Activated CD8-positive, alpha-beta T cell treated with anti-CD3 and anti-CD28 coated beads, Interleukin-2, amount 10 ng/mL, durations not matched to agents 7 days and 5 days (primary cell): ENCODE data around the gene PIK3CA. TPM values are rescaled to one million over a fixed set of nuclear protein-coding genes. Genes with fewer than 3 reads are reported as not detected.
"Not testable (repeated sequence)": the region's sequence is repeated elsewhere in the genome, so short reads cannot be mapped to it uniquely, and the experiment has no call there.

Source experiments
- ATAC-seq: fragments of 150-1000 bp; cut with Tn5 transposase; one replicate; pipeline ENCODE4 v1.10.0; 2021; ENCODE audit warnings: moderate library complexity
- CTCF ChIA-PET: fragments of 350-600 bp; sonication (Branson Sonifier 250); formaldehyde crosslinking; loops from one replicate; lab custom pipeline; 2021; ENCODE audit warnings: antibody characterized with exemption; lab: Charles Lee
- POLR2A ChIA-PET: fragments of 350-600 bp; sonication (Branson Sonifier 250); formaldehyde crosslinking; loops from one replicate; lab custom pipeline; 2021; ENCODE audit warnings: antibody characterized with exemption; lab: Charles Lee
- DNase-seq: peaks from one replicate; pipeline ENCODE4 v3.0.0-alpha.2; 2020
- H3K27ac Mint-ChIP-seq: one replicate; pipeline ENCODE4 v1.8.0; 2021; ENCODE audit warnings: mild to moderate bottlenecking, mixed read lengths
- H3K27me3 Mint-ChIP-seq: one replicate; pipeline ENCODE4 v1.8.0; 2021; ENCODE audit warnings: low read depth, mixed read lengths
- H3K36me3 Mint-ChIP-seq: one replicate; pipeline ENCODE4 v1.8.0; 2021; ENCODE audit warnings: low read depth, mixed read lengths
- H3K4me1 Mint-ChIP-seq: one replicate; pipeline ENCODE4 v1.8.0; 2021; ENCODE audit warnings: low read depth, mixed read lengths
- H3K4me3 Mint-ChIP-seq: one replicate; pipeline ENCODE4 v1.8.0; 2021; ENCODE audit warnings: mild to moderate bottlenecking, mixed read lengths
- H3K9me3 Mint-ChIP-seq: one replicate; pipeline ENCODE4 v1.8.0; 2022; ENCODE audit warnings: mixed read lengths; ENCODE audit not compliant: insufficient read depth
- total RNA-seq, 2 experiments: library from RNA; stranded (reverse); gene quantifications; one replicate each; pipeline ENCODE4 v1.2.3, GENCODE V29; 2021

PIK3CA gene
- total RNA-seq, 2 experiments from 2014 or later, result 22.3 to 23.9 TPM

DNA sequence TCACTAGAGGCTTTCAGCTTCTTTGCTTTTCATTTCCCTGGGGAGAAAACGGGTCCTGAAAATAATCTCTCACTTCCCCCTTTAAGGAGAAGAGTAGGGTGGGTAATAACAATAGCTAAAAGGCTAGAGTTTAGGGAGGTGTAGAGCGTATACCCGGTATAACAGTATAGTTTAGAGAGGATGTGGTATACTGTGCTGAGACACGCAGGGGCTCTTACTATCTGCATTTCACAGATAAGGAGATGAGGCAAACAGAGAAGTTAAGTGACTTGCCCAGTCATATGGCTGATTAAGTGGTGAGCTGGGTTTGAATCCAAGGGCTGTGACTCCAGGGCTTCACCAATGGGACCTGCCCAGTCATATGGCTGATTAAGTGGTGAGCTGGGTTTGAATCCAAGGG lies 117.7 kb downstream of the PIK3CA start:
- Mint-ChIP-seq H3K4me1 (peaks cover 16% of the 10 kb centered on the region), H3K27me3 (peaks cover 11% of the 10 kb centered on the region), H3K4me3 (no peak overlapping the region), H3K36me3 (no peaks in the 10 kb centered on the region), H3K9me3 (no peaks in the 10 kb centered on the region), H3K27ac (no peak overlapping the region)
- no peak for DNase-seq
- ChIA-PET CTCF (interaction anchor here (1.0 to 1.8 kb wide), 5 partner anchors 43 to 120 kb away, joined by 3 to 7 read pairs (median 4); partner anchors contain the start of gene PIK3CA), POLR2A (interaction anchor here (0.8 to 1.3 kb wide), 2 partner anchors 11 to 117 kb away, joined by 3 to 4 read pairs; no protein-coding TSS in a partner anchor)
- no peak for ATAC-seq

DNA sequence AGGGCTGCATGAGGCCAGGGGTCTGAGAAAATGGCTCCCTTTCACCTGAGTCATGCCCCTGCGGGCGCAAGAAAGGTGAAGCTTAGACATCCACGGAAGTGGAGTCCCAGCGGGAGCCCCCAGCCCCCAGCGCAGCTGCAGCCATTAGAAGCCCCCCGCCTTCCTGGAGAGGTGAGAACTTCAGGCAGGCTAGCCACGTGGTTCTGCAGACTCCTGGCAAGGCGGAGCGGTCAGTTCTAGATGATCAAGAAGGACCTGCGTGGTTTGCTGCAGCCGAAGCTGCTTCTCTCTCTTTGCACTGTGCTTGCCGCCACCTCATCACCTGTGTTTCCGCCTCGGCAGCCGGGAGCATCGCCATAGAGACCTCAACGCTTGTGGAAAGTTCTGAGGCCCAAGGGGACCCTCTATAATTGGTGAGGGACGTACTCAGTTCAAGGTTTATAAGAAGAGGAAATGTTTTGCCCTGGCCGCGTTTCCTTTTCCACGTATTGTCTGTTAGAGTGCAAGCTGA lies 118.6 kb downstream of the PIK3CA start:
- Mint-ChIP-seq H3K4me3 (no peak overlapping the region), H3K9me3 (no peaks in the 10 kb centered on the region), H3K36me3 (no peaks in the 10 kb centered on the region), H3K27me3 (peaks cover 11% of the 10 kb centered on the region), H3K4me1 (peaks cover 11% of the 10 kb centered on the region), H3K27ac (no peak overlapping the region)
- CTCF ChIA-PET, result interaction anchor here (1.0 to 1.8 kb wide), 4 partner anchors 49 to 251 kb away, joined by 3 to 7 read pairs (median 4); no protein-coding TSS in a partner anchor
- POLR2A ChIA-PET, result interaction anchor here (0.6 kb wide), 1 partner anchor 13 kb away, joined by 3 read pairs; no protein-coding TSS in a partner anchor
- DNase-seq (no peak), ATAC-seq (no peak)

DNA sequence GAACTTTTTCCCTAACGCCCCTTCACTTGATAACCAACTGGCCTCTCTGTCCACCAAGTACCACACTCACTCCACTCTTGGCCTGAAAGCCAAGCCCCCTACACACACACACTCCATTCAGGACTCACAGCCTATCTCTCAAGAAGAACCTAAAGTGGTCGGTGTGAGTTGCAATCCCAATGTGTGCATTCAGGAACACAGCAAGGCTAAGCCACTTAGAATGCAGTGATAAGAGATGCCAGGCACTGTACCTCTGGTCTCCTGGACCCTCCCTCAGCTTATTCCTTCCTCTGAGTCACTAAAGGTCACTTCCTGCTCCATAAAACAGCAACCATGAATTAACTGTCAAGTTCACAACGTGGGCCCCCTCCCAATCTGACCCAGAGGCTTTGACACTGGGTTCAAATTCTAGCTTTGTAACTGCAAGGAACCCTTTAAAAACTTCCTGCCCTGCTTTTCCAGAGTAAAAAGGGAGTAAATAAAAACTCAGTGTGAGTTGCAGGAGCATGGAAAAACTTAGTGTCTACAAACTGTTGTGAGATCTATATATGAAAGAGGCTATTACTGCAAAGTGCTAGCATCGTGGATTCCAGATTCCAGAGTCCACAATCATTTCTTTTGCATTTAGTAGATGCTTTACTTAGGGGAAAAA lies 120.4 kb downstream of the PIK3CA start:
- ChIA-PET CTCF (no interaction called here), POLR2A (no interaction called here)
- ATAC-seq, result no peak
- H3K4me1 Mint-ChIP-seq, result peaks cover 8% of the 10 kb centered on the region
- no peak for DNase-seq
- no peaks in the 10 kb centered on the region for H3K36me3 Mint-ChIP-seq
- H3K27me3 Mint-ChIP-seq, result peaks cover 11% of the 10 kb centered on the region
- H3K27ac Mint-ChIP-seq, result no peak overlapping the region
- no peak overlapping the region for H3K4me3 Mint-ChIP-seq
- no peaks in the 10 kb centered on the region for H3K9me3 Mint-ChIP-seq

DNA sequence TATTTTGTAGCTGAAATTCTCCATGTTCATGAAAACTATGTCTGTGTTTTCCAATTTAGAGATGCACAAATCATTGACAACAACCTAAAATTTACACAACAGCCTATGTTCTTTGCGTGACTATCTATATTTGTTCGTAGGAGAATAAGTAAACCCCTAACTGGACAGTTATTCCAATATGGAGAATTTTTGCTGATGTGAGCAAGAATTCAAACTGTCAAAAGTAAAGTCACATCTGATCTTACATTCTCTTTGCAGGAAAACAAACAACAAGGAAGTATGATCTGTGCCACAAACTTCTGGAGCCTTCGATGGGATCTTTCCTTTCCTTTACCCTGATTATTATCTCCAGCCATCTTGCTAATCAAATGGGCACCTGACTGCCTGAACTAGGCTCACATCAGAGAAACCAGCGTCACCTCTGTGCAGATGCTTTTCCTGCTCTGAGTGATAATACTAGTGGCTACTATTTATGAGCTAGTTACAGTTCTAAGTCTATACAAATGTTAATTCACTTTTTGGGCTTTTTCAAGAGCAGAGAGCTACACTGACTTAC lies 121.1 kb downstream of the PIK3CA start:
- POLR2A ChIA-PET, result no interaction called here
- Mint-ChIP-seq H3K27me3 (peaks cover 11% of the 10 kb centered on the region), H3K4me1 (peaks cover 8% of the 10 kb centered on the region), H3K36me3 (no peaks in the 10 kb centered on the region), H3K27ac (no peak overlapping the region), H3K9me3 (no peaks in the 10 kb centered on the region), H3K4me3 (no peak overlapping the region)
- CTCF ChIA-PET, result interaction anchor here (0.9 kb wide), 1 partner anchor 122 kb away, joined by 4 read pairs; no protein-coding TSS in a partner anchor
- DNase-seq (no peak), ATAC-seq (no peak)

DNA sequence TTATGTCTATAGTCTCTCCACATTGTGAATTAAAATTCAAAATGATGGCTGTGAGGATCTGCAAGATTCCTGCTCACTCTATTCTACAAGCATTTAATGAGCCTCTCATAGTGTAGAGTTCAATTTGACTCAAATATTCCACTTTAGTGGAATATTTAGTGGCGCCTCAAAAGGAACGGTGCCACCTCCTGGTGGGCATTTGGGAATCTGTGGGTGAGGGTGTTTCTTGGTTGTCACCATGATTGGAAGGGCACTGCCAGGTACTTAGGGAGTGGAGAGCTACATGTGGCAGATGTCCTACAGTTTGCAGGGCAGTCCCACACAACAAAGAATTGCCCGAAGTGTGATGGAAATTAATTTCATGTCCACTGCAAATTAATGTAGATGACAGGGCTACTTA lies 124.2 kb downstream of the PIK3CA start:
- peaks cover 3% of the 10 kb centered on the region for H3K4me1 Mint-ChIP-seq
- no peak overlapping the region for H3K27ac Mint-ChIP-seq
- H3K27me3 Mint-ChIP-seq, result peaks cover 2% of the 10 kb centered on the region
- no peaks in the 10 kb centered on the region for H3K36me3 Mint-ChIP-seq
- no peak for ATAC-seq
- CTCF ChIA-PET, result interaction anchor here (1.0 to 1.3 kb wide), 2 partner anchors 44 to 256 kb away, joined by 3 to 4 read pairs; no protein-coding TSS in a partner anchor
- no peaks in the 10 kb centered on the region for H3K9me3 Mint-ChIP-seq
- no peak overlapping the region for H3K4me3 Mint-ChIP-seq
- POLR2A ChIA-PET, result interaction anchor here (0.6 kb wide), 1 partner anchor 190 kb away, joined by 3 read pairs; no protein-coding TSS in a partner anchor
- no peak for DNase-seq

DNA sequence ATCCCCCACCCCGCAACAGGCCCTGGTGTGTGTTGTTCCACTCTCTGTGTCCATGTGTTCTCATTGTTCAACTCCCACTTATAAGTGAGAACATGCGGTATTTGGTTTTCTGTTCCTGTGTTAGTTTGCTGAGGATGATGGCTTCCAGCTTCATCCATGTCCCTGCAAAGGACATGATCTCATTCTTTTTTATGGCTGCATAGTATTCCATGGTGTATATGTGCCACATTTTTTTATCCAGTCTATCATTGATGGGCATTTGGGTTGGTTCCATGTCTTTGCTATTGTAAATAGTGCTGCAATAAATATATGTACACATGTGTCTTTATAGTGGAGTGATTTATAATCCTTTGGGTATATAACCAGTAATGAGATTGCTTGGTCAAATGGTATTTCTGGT lies 126.3 kb downstream of the PIK3CA start:
- H3K4me3 Mint-ChIP-seq, H3K36me3 Mint-ChIP-seq, H3K4me1 Mint-ChIP-seq, H3K27me3 Mint-ChIP-seq, ATAC-seq, H3K9me3 Mint-ChIP-seq, DNase-seq, H3K27ac Mint-ChIP-seq, POLR2A ChIA-PET, CTCF ChIA-PET: not testable (repeated sequence)

DNA sequence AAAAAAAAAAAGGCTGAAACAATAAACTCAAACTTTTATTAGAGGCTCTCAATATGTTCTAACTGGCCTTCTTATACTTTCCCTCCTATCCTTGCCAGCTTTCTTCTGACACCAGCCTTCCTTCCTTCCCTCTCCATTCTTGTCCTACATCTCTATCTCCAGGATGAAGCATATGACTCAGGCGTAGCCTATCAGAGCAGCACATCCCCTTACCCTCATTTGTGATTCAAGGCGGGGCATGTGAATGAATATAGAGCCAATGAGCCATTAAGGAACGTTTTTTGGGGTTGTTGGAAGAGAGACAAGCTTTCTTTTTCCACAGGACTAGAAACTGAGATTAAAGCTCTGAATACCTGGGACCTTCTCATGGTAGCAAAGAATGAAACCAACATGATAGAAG lies 127.8 kb downstream of the PIK3CA start:
- CTCF ChIA-PET, result no interaction called here
- H3K36me3 Mint-ChIP-seq, result no peaks in the 10 kb centered on the region
- ATAC-seq (no peak), DNase-seq (no peak)
- no peak overlapping the region for H3K27ac Mint-ChIP-seq
- peaks cover 8% of the 10 kb centered on the region for H3K27me3 Mint-ChIP-seq
- no peaks in the 10 kb centered on the region for H3K9me3 Mint-ChIP-seq
- H3K4me1 Mint-ChIP-seq, result no peaks in the 10 kb centered on the region
- POLR2A ChIA-PET, result no interaction called here
- H3K4me3 Mint-ChIP-seq, result no peak overlapping the region

DNA sequence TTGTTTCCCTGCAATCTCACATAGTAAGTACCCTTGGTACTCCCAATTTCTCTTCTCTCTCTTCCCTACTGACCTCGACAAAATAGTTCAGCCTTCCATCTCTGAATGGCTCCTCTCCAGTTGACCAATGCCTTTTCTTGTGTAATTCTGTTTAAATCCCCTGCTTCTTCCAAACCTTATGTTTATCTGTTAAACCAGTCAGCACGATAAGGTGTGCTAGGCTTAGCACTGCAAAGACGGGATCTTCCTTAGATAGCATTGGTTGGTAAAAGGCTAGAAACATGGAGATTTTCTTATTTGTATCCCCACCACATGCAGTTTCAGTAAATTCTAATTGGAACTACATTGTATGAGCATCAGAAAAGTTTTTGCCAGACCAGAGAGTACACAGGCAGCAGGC lies 128.6 kb downstream of the PIK3CA start:
- Mint-ChIP-seq H3K9me3 (no peaks in the 10 kb centered on the region), H3K4me1 (no peaks in the 10 kb centered on the region), H3K27me3 (peaks cover 8% of the 10 kb centered on the region), H3K36me3 (no peaks in the 10 kb centered on the region), H3K4me3 (no peak overlapping the region), H3K27ac (no peak overlapping the region)
- DNase-seq (no peak), ATAC-seq (no peak)
- CTCF ChIA-PET, result no interaction called here
- POLR2A ChIA-PET, result no interaction called here

DNA sequence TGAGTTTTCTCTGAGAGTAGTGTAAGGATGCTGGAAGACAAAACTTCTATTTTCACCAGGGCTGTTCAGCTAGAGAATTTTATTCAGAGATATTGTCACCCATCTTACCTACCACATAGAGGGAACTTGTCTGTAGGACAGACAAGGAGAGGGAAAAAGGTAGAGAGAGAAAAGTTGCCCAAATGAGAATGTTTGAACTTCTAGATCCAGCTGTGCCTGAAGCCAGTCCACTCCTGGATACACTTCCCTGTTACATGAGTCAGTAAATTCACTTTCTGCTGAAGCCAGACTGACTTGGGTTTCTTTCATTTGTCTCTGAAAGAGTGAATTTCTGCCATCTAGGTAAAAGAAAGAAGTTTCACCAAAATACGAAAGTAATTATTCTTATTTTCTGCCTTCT lies 130.0 kb downstream of the PIK3CA start:
- H3K36me3 Mint-ChIP-seq, result no peaks in the 10 kb centered on the region
- ChIA-PET CTCF (no interaction called here), POLR2A (no interaction called here)
- no peak overlapping the region for H3K27ac Mint-ChIP-seq
- no peak for DNase-seq
- no peaks in the 10 kb centered on the region for H3K9me3 Mint-ChIP-seq
- no peak for ATAC-seq
- peaks cover 18% of the 10 kb centered on the region for H3K27me3 Mint-ChIP-seq
- H3K4me1 Mint-ChIP-seq, result no peaks in the 10 kb centered on the region
- no peak overlapping the region for H3K4me3 Mint-ChIP-seq

DNA sequence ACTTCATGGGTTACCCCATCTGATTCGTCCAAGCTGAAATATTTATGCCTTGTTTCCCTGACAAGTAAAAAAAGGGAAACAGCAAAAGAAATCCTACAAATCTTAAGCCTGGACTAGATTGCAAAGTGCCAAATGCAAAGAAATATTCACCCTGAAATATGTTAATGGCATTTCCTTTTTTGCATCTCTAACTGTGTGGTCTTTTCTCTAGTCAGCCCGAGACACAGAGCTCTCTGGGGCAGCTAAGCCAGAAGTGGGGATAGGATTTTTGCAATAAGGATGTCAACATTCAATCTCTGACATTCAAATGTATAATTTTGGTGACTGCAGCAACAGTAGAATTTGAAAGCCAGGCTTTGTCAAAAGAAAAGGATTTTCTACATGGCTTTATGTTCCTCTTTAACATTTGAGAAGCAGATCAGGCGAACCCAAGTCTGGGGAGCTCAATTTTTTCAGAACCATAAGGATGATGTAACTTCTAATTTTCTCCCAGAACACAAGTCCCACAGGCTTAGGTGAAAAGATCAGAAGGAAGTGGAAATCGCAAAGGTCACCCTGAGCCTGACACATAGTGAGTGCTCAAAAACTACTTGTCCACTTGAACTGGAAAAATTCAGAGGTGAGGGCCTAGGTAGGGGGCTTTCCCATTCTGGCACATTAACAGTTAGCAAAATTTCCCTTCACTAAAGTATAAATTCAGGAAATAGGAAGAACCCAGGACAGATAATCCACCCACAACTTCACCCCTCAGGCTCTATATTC lies 131.0 kb downstream of the PIK3CA start:
- ChIA-PET POLR2A (interaction anchor here (0.7 kb wide), 1 partner anchor 12 kb away, joined by 3 read pairs; no protein-coding TSS in a partner anchor), CTCF (no interaction called here)
- Mint-ChIP-seq H3K4me1 (no peaks in the 10 kb centered on the region), H3K27ac (no peak overlapping the region), H3K4me3 (no peak overlapping the region), H3K9me3 (no peaks in the 10 kb centered on the region), H3K36me3 (no peaks in the 10 kb centered on the region), H3K27me3 (peaks cover 20% of the 10 kb centered on the region)
- ATAC-seq (no peak), DNase-seq (no peak)

DNA sequence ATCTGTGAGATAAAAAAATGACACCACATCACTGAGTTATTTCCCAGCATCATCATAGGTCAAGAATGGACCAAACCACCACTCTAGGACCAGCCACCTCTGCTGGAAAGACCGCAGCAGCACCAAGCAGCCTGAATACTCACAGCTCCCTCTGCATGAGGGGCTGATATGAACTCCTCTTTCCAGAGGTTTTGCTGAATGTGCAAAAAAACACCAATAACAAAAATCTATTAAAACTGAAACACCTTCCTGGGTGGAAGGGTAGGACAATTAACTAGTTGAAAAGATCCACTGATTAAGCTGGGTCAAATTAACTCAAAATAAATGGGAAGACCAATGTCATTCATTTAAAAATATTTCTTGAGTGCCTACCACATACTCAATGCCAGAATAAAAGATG lies 131.7 kb downstream of the PIK3CA start:
- H3K27ac Mint-ChIP-seq, result no peak overlapping the region
- CTCF ChIA-PET, result no interaction called here
- no peaks in the 10 kb centered on the region for H3K36me3 Mint-ChIP-seq
- POLR2A ChIA-PET, result interaction anchor here (0.7 kb wide), 1 partner anchor 13 kb away, joined by 3 read pairs; no protein-coding TSS in a partner anchor
- peaks cover 24% of the 10 kb centered on the region for H3K27me3 Mint-ChIP-seq
- ATAC-seq, result no peak
- H3K4me3 Mint-ChIP-seq, result no peak overlapping the region
- H3K9me3 Mint-ChIP-seq, result no peaks in the 10 kb centered on the region
- no peak for DNase-seq
- no peaks in the 10 kb centered on the region for H3K4me1 Mint-ChIP-seq
